ENCODE data around the gene C5. TPM values are rescaled to one million over a fixed set of nuclear protein-coding genes. Genes with fewer than 3 reads are reported as not detected.

The C5 gene
- total RNA-seq, 1 experiment from 2014 or later, result 0.57 TPM

- TF ChIP-seq ZSCAN18 (CRISPR knock-in tag; IDR thresholded peaks at IDR 0.05), result no peak
These were observed 124.3 kb downstream of the C5 start (continued) for GRCh38 chr9:120925535-120926396.

GRCh38 chr9:120924698-120925534, 125.2 kb downstream of the C5 start:
- no peaks in the 10 kb centered on the region for H3K9me3 Mint-ChIP-seq
- TF ChIP-seq MLX (CRISPR knock-in tag; IDR thresholded peaks at IDR 0.05), result no peak
- TF ChIP-seq ATF6 (CRISPR knock-in tag; IDR thresholded peaks at IDR 0.05), result no peak
- TF ChIP-seq ZNF416 (CRISPR knock-in tag; IDR thresholded peaks at IDR 0.05), result no peak
- no peak overlapping the region for H3K4me3 Mint-ChIP-seq
- H3K4me1 Mint-ChIP-seq, result peaks cover 58% of the 10 kb centered on the region
- H3K27ac Mint-ChIP-seq, result no peak overlapping the region; the same call in 1 of the 2 replicates
- peaks cover 22% of the 10 kb centered on the region for H3K27me3 Mint-ChIP-seq (ENCODE audit: low read depth)
- no peak for ATAC-seq
- H3K36me3 Mint-ChIP-seq, result no peaks in the 10 kb centered on the region
- ChIA-PET POLR2A (interaction anchor here (1.5 kb wide), 1 partner anchor 52 kb away, joined by 4 read pairs; no protein-coding TSS in a partner anchor), CTCF (interaction anchor here (0.9 to 1.5 kb wide), 2 partner anchors 35 to 57 kb away, joined by 3 read pairs; no protein-coding TSS in a partner anchor)
- DNase-seq (ENCODE audit: low spot score), result no peak

GRCh38 chr9:120923620-120924328, 126.3 kb downstream of the C5 start:
- H3K36me3 Mint-ChIP-seq, result no peaks in the 10 kb centered on the region
- H3K27ac Mint-ChIP-seq, result no peak overlapping the region
- CTCF ChIA-PET, result no interaction called here
- H3K9me3 Mint-ChIP-seq, result no peaks in the 10 kb centered on the region
- no peak overlapping the region for H3K4me3 Mint-ChIP-seq
- POLR2A ChIA-PET, result no interaction called here
- DNase-seq (ENCODE audit: low spot score) (no peak), ATAC-seq (no peak)
- peaks cover 62% of the 10 kb centered on the region for H3K4me1 Mint-ChIP-seq
- peaks cover 22% of the 10 kb centered on the region for H3K27me3 Mint-ChIP-seq (ENCODE audit: low read depth)
- TF ChIP-seq E2F5 (CRISPR knock-in tag; IDR thresholded peaks at IDR 0.05) (no peak), TEAD1 (CRISPR knock-in tag; IDR thresholded peaks at IDR 0.05) (no peak), ZNF232 (CRISPR knock-in tag; IDR thresholded peaks at IDR 0.05) (no peak), RELA (CRISPR knock-in tag; IDR thresholded peaks at IDR 0.05; ENCODE audit: borderline replicate concordance) (no peak), ARID4B (CRISPR knock-in tag; IDR thresholded peaks at IDR 0.05; ENCODE audit: borderline replicate concordance) (no peak), ZNF219 (CRISPR knock-in tag; IDR thresholded peaks at IDR 0.05; ENCODE audit: borderline replicate concordance) (no peak), MLX (CRISPR knock-in tag; IDR thresholded peaks at IDR 0.05) (no peak), JAZF1 (CRISPR knock-in tag; IDR thresholded peaks at IDR 0.05) (no peak), AFF4 (CRISPR knock-in tag; IDR thresholded peaks at IDR 0.05; ENCODE audit: borderline replicate concordance) (no peak)

Measured in WTC11 (cell line).